Epithelial cell of esophagus (primary cell): ENCODE measurements around the gene TENM4.

Experiments
- DNase-seq: peaks from one replicate; pipeline ENCODE4 v3.0.0; 2010; ENCODE audit warnings: low read depth
- H3K4me3 ChIP-seq: 2 replicates; pipeline ENCODE4 v1.5.1; 2011; ENCODE audit warnings: mild to moderate bottlenecking, low read length, control low read depth
- CTCF ChIP-seq: IDR thresholded peaks from 2 replicates; pipeline ENCODE4 v1.5.1; 2011; ENCODE audit warnings: low read depth, mild to moderate bottlenecking, low read length, control low read depth, inconsistent platforms; ENCODE audit not compliant: insufficient read depth; ENCODE audit errors: missing control alignments

TENM4 gene

GRCh38 chr11:78929207-78929905 lies 511.5 kb downstream of the TENM4 start:
- no peak for TF ChIP-seq CTCF
- no peak overlapping the region for H3K4me3 ChIP-seq
- no peak for DNase-seq

DNA sequence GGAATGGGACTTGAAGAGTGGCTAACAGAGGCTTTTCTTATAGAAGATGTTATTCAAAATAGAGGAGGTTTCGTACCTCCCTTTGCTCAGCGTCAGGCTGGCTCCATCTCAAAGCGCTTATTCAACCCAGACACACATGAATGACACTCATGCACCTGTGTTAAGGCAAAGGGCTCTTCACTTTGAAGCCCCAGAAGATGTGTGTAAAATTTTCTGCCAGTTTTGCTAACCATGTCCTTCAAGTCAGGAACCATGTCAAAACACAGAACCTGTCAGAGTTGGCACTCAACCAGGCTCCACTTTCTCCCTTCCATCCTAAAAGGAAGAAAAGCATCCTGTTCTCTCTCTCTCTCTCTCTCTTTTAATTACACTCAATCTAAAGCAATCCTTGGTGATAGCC lies 513.3 kb downstream of the TENM4 start:
- DNase-seq, result no peak
- no peak overlapping the region for H3K4me3 ChIP-seq
- no peak for TF ChIP-seq CTCF

- no peak for TF ChIP-seq CTCF
- no peak for DNase-seq
- H3K4me3 ChIP-seq, result no peak overlapping the region
Measured at GRCh38 chr11:78926633-78927338, 514.0 kb downstream of the TENM4 start.

- TF ChIP-seq CTCF, result no peak
- DNase-seq, result no peak
- H3K4me3 ChIP-seq, result no peak overlapping the region
Measured at GRCh38 chr11:78925387-78925786, 515.4 kb downstream of the TENM4 start.

DNA sequence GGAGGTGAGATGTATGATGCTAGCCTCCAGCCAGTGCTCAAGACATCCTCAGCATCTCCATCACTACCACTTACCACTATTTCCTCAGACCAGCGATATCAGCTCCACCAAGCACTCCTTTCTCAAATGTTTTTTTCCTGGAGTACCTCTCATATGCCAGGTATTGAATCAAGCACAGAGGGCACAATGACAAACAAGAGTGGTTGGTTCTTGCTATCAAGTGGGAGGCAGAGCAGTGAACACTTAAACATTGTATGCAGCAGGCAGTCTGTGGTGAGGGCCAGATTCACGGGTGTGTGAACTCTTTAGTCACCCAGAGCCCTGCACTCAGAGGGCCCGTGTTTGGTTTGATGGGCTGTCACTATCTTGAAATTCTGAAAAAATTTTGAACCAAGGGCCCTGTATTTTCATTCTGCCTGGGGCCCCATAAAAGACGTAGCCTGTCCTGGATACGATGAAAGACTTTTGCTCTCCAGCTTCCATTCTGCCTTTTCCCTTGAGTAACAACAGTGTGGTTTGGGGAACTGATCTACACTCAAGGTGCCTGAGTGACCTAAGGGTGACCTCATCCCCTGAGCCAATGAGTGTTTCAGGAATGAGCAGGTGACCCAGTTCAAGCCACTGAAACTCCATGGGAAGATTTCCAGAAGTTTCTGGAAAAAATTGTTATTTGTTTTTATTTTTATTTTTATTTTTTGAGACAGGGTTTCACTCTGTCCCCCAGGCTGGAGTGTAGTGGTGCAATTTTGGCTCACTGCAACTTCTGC lies 517.8 kb downstream of the TENM4 start:
- DNase-seq, result no peak
- no peak for TF ChIP-seq CTCF
- H3K4me3 ChIP-seq, result no peak overlapping the region

DNA sequence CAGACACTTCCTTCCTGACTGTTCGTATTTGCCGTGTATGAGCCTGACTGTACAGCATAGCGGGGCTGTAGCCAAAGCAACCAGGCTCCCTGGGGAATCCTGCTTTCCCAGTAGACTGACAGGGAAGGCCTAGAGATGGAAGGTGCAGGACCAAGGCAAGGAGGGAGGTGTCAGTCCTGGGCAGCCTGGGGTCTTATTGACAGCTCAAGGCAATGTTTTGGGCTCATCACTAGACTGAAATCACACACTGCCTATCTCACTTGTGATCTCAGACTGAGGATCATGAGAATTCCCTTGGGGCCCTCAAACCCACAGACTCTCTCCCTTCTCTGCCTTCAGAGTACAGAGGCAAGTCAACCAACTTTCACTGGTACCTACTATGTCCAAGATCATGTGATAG lies 519.3 kb downstream of the TENM4 start:
- no peak for TF ChIP-seq CTCF
- H3K4me3 ChIP-seq, result no peak overlapping the region
- DNase-seq, result no peak

DNA sequence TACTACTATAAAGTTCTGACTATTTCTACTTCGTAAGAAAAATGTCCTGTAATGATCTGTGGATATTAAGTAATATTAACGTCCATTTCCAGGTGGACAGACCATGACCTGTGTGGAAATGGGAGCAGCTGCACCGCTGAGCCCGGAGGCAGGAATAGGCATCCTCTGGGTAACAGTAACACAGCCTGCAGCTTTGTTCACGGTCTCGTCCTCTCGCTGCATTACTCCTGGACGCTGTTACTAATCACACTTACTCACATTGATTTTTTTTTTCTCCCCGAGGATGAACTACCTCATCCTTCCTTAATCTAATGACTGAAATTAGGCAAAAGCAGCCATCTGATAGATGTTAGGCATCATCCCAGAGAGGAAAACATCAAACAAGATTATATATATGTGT lies 520.5 kb downstream of the TENM4 start:
- DNase-seq, result no peak
- no peak for TF ChIP-seq CTCF
- no peak overlapping the region for H3K4me3 ChIP-seq
